Mucosa of stomach (tissue), 1 donor: ENCODE results near the gene SPOCK2.

ENCODE experiments used
- H3K27me3 ChIP-seq: one replicate; pipeline ENCODE4 v1.7.0; 2013; ENCODE audit warnings: mild to moderate bottlenecking, low read length; ENCODE audit not compliant: control insufficient read depth, insufficient read depth
- H3K36me3 ChIP-seq: one replicate; pipeline ENCODE4 v1.7.0; 2013; ENCODE audit warnings: low read length; ENCODE audit not compliant: control insufficient read depth, insufficient read depth
- H3K4me1 ChIP-seq: one replicate; pipeline ENCODE4 v1.7.0; 2013; ENCODE audit warnings: mild to moderate bottlenecking, low read length; ENCODE audit not compliant: control insufficient read depth, insufficient read depth
- H3K4me3 ChIP-seq: one replicate; pipeline ENCODE4 v1.7.0; 2013; ENCODE audit warnings: low read length
- H3K9ac ChIP-seq: one replicate; pipeline ENCODE4 v1.7.0; 2013; ENCODE audit warnings: mild to moderate bottlenecking, low read length, moderate library complexity
- H3K9me3 ChIP-seq: one replicate; pipeline ENCODE4 v1.7.0; 2013; ENCODE audit warnings: mild to moderate bottlenecking, low read length, moderate library complexity; ENCODE audit not compliant: control insufficient read depth
- donor health status: Pancreatic carcinoma.

The SPOCK2 gene

GRCh38 chr10:72024596-72024995 is 63.8 kb downstream of the SPOCK2 start:
- H3K4me3 ChIP-seq, result no peak overlapping the region
- H3K27me3 ChIP-seq, result peaks cover 5% of the 10 kb centered on the region
- H3K4me1 ChIP-seq, result no peaks in the 10 kb centered on the region
- no peaks in the 10 kb centered on the region for H3K9me3 ChIP-seq
- H3K36me3 ChIP-seq, result no peaks in the 10 kb centered on the region
- no peak overlapping the region for H3K9ac ChIP-seq

GRCh38 chr10:72022228-72022627 is 66.1 kb downstream of the SPOCK2 start:
- peaks cover 6% of the 10 kb centered on the region for H3K4me1 ChIP-seq
- H3K9ac ChIP-seq, result no peak overlapping the region
- H3K36me3 ChIP-seq, result no peaks in the 10 kb centered on the region

GRCh38 chr10:72020914-72021809 is 67.2 kb downstream of the SPOCK2 start:
- Histone ChIP-seq H3K27me3 (peaks cover 9% of the 10 kb centered on the region), H3K9me3 (no peaks in the 10 kb centered on the region), H3K4me1 (peaks cover 9% of the 10 kb centered on the region), H3K4me3 (no peak overlapping the region), H3K9ac (no peak overlapping the region), H3K36me3 (no peaks in the 10 kb centered on the region)

More at GRCh38 chr10:72022228-72022627, 66.1 kb downstream of the SPOCK2 start:
- Histone ChIP-seq H3K27me3 (peaks cover 5% of the 10 kb centered on the region), H3K9me3 (no peaks in the 10 kb centered on the region), H3K4me3 (no peak overlapping the region)

- Histone ChIP-seq H3K9me3 (no peaks in the 10 kb centered on the region), H3K4me1 (peaks cover 9% of the 10 kb centered on the region), H3K36me3 (no peaks in the 10 kb centered on the region), H3K9ac (no peak overlapping the region), H3K27me3 (peaks cover 9% of the 10 kb centered on the region), H3K4me3 (no peak overlapping the region)
Observed at GRCh38 chr10:72019085-72019876, 69.1 kb downstream of the SPOCK2 start.

GRCh38 chr10:72016608-72017300 is 71.6 kb downstream of the SPOCK2 start:
- Histone ChIP-seq H3K27me3 (peaks cover 9% of the 10 kb centered on the region), H3K9me3 (no peaks in the 10 kb centered on the region), H3K36me3 (no peaks in the 10 kb centered on the region), H3K9ac (no peak overlapping the region), H3K4me1 (peaks cover 9% of the 10 kb centered on the region), H3K4me3 (no peak overlapping the region)

GRCh38 chr10:72015841-72016240 is 72.5 kb downstream of the SPOCK2 start:
- Histone ChIP-seq H3K9ac (no peak overlapping the region), H3K4me1 (peaks cover 9% of the 10 kb centered on the region)

GRCh38 chr10:72014785-72015480 is 73.4 kb downstream of the SPOCK2 start:
- Histone ChIP-seq H3K9me3 (no peaks in the 10 kb centered on the region), H3K36me3 (no peaks in the 10 kb centered on the region), H3K4me3 (no peak overlapping the region), H3K27me3 (peaks cover 5% of the 10 kb centered on the region), H3K4me1 (peaks cover 13% of the 10 kb centered on the region), H3K9ac (no peak overlapping the region)

More at GRCh38 chr10:72015841-72016240, 72.5 kb downstream of the SPOCK2 start:
- peaks cover 5% of the 10 kb centered on the region for H3K27me3 ChIP-seq
- H3K4me3 ChIP-seq, result no peak overlapping the region
- H3K9me3 ChIP-seq, result no peaks in the 10 kb centered on the region
- H3K36me3 ChIP-seq, result no peaks in the 10 kb centered on the region

GRCh38 chr10:72014197-72014596 is 74.2 kb downstream of the SPOCK2 start:
- Histone ChIP-seq H3K9ac (no peak overlapping the region), H3K9me3 (no peaks in the 10 kb centered on the region), H3K4me3 (no peak overlapping the region), H3K4me1 (peaks cover 16% of the 10 kb centered on the region), H3K36me3 (no peaks in the 10 kb centered on the region), H3K27me3 (peaks cover 5% of the 10 kb centered on the region)

GRCh38 chr10:72013202-72013945 is 75.0 kb downstream of the SPOCK2 start:
- H3K9ac ChIP-seq, result no peak overlapping the region

GRCh38 chr10:72012796-72013195 is 75.6 kb downstream of the SPOCK2 start:
- peaks cover 5% of the 10 kb centered on the region for H3K27me3 ChIP-seq
- H3K4me1 ChIP-seq, result peaks cover 16% of the 10 kb centered on the region
- no peak overlapping the region for H3K4me3 ChIP-seq
- H3K36me3 ChIP-seq, result no peaks in the 10 kb centered on the region
- no peaks in the 10 kb centered on the region for H3K9me3 ChIP-seq
- H3K9ac ChIP-seq, result no peak overlapping the region

More at GRCh38 chr10:72013202-72013945, 75.0 kb downstream of the SPOCK2 start:
- peaks cover 16% of the 10 kb centered on the region for H3K4me1 ChIP-seq
- no peak overlapping the region for H3K4me3 ChIP-seq
- peaks cover 5% of the 10 kb centered on the region for H3K27me3 ChIP-seq
- no peaks in the 10 kb centered on the region for H3K9me3 ChIP-seq
- no peaks in the 10 kb centered on the region for H3K36me3 ChIP-seq
